Measurements from ENCODE around the gene UPF3A.

UPF3A gene

DNA sequence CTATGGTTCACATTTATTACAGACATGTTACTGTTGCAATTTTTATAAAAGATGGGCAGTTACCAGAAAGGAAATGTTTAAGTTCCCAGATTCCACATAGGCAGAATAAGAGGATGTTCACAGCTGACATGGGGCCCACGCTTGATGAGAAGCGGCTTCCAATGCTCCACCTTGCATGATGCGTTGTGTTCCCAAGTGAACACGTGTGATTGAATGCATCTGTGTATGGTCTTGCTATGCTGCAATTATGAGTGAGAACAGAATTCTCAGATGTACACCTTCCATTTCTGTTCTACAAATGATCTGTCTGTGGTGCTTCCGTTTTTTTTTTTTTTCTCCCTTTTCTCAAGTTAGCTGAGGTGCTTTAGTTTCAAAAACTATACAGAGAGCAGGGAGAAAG lies 15.5 kb downstream of the UPF3A start:
- DNase-seq (ENCODE audit: low read depth, low spot score) = no peak
- H3K4me3 ChIP-seq (ENCODE audit: low read depth, low read length) = no peak overlapping the region
- TF ChIP-seq, protein P1, sequence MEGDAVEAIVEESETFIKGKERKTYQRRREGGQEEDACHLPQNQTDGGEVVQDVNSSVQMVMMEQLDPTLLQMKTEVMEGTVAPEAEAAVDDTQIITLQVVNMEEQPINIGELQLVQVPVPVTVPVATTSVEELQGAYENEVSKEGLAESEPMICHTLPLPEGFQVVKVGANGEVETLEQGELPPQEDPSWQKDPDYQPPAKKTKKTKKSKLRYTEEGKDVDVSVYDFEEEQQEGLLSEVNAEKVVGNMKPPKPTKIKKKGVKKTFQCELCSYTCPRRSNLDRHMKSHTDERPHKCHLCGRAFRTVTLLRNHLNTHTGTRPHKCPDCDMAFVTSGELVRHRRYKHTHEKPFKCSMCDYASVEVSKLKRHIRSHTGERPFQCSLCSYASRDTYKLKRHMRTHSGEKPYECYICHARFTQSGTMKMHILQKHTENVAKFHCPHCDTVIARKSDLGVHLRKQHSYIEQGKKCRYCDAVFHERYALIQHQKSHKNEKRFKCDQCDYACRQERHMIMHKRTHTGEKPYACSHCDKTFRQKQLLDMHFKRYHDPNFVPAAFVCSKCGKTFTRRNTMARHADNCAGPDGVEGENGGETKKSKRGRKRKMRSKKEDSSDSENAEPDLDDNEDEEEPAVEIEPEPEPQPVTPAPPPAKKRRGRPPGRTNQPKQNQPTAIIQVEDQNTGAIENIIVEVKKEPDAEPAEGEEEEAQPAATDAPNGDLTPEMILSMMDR (IDR thresholded peaks at IDR 0.05; ENCODE audit: low read depth, low read length) = no peak
- in situ Hi-C loops (cut with HindIII; ENCODE audit: low sequenced_read_pairs) = no loop called here

- no peak overlapping the region for H3K4me3 ChIP-seq (ENCODE audit: low read depth, low read length)
- in situ Hi-C loops (cut with HindIII; ENCODE audit: low sequenced_read_pairs) = no loop called here
- TF ChIP-seq, protein P1 (IDR thresholded peaks at IDR 0.05; ENCODE audit: low read depth, low read length) = no peak
- DNase-seq (ENCODE audit: low read depth, low spot score) = peak; percentile 20
These were observed 17.5 kb downstream of the UPF3A start for GRCh38 chr13:114298866-114299265.

DNA sequence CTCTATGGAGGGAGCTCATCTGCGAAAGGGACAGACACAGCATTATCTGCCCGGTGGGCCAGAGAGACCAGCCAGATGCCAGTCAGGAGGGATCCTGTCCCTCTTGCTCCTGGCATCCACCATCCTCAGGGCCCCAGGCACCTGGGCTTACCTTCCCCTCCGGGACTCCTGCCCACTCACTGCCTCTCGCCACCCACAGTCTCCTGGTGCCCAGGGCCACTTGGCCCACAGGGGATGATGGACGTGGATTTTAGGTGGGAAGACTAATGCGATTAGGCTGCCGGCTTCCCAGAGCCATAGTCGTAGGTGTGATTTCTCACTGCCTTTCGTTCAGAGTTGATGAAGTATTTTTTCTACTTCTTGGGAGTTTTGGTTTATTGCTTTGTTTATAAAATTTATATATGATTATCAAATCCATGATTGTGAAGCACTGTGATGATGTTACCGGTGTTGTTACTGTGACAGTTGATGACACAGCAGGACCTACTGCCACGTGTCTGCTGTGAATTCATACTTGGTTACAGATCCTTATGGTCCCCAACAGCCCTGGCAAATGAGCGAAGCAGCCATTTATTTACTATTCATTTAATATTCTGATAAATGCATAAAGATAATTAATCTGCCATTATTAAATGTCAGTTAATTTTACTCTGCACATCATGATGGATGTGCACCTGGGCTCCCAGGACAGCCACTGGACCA lies 18.4 kb downstream of the UPF3A start:
- H3K4me3 ChIP-seq (ENCODE audit: low read depth, low read length) = no peak overlapping the region
- TF ChIP-seq, protein P1 (IDR thresholded peaks at IDR 0.05; ENCODE audit: low read depth, low read length) = no peak
- no peak for DNase-seq (ENCODE audit: low read depth, low spot score)
- in situ Hi-C loops (cut with HindIII; ENCODE audit: low sequenced_read_pairs) = no loop called here

GRCh38 chr13:114303700-114304327 lies 22.4 kb downstream of the UPF3A start:
- no peak for DNase-seq (ENCODE audit: low read depth, low spot score)
- no peak overlapping the region for H3K4me3 ChIP-seq (ENCODE audit: low read depth, low read length)
- TF ChIP-seq, protein P1 (IDR thresholded peaks at IDR 0.05; ENCODE audit: low read depth, low read length) = no peak
- in situ Hi-C loops (cut with HindIII; ENCODE audit: low sequenced_read_pairs) = no loop called here

DNA sequence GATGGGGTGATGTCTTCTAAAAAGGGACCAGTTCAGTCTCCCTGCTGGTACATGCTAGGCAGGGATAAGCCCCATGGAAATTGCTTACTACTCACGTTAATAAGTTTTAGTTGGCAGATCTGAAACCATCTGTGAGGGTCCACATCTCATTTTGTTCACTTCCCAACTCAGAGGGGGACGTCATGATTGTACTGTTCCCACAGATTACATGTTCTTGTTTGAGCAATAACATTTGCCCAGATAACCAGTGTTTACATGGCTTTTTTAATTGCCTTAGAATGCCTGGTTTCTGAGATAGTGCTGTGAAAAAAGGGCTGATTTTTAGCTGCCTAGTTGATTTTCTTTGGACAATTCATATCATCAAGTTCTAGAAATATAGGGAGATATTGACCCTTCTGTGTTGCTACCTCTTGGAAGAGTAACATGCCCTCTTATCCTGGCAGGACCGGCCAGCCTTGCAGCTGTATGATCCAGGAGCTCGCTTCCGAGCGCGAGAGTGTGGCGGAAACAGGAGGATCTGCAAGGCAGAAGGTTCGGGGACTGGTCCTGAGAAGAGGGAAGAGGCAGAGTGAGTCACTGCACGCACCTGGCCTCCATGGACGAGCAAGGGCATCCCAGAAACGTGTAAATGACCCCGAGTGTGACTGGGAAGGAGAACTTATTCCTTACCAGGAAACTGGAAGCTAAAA lies 23.1 kb downstream of the UPF3A start:
- no peak overlapping the region for H3K4me3 ChIP-seq (ENCODE audit: low read depth, low read length)
- TF ChIP-seq, protein P1 (IDR thresholded peaks at IDR 0.05; ENCODE audit: low read depth, low read length) = no peak
- no peak for DNase-seq (ENCODE audit: low read depth, low spot score)
- in situ Hi-C loops (cut with HindIII; ENCODE audit: low sequenced_read_pairs) = no loop called here

GRCh38 chr13:114309086-114309485 lies 27.7 kb downstream of the UPF3A start:
- in situ Hi-C loops (cut with HindIII; ENCODE audit: low sequenced_read_pairs) = no loop called here
- no peak overlapping the region for H3K4me3 ChIP-seq (ENCODE audit: low read depth, low read length)
- TF ChIP-seq, protein P1 (IDR thresholded peaks at IDR 0.05; ENCODE audit: low read depth, low read length) = no peak
- no peak for DNase-seq (ENCODE audit: low read depth, low spot score)
